Muscle of back (tissue), 13 donors: Measurements from ENCODE around the gene RPUSD3. TPM values are rescaled to one million over a fixed set of nuclear protein-coding genes. Genes with fewer than 3 reads are reported as not detected.
"Not testable (repeated sequence)": the region's sequence is repeated elsewhere in the genome, so short reads cannot be mapped to it uniquely, and the experiment has no call there.

Experiments
- DNase-seq, 3 donors: peaks; one replicate each; pipeline versions ENCODE4 v3.0.0 to v3.0.0-alpha.2; 2013
- long read RNA-seq, 9 donors: transcript quantifications; one replicate each; lab custom pipeline, GENCODE V29; 2026
- polyA plus RNA-seq, 10 donors: library from polyadenylated mRNA; unstranded; fragments of 120-200 nt; gene quantifications; one replicate each; pipeline ENCODE4 v1.2.1, GENCODE V29; 2013; ENCODE audit not compliant: insufficient read length in 10 of 10

Gene RPUSD3, protein sequence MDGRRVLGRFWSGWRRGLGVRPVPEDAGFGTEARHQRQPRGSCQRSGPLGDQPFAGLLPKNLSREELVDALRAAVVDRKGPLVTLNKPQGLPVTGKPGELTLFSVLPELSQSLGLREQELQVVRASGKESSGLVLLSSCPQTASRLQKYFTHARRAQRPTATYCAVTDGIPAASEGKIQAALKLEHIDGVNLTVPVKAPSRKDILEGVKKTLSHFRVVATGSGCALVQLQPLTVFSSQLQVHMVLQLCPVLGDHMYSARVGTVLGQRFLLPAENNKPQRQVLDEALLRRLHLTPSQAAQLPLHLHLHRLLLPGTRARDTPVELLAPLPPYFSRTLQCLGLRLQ
- polyA plus RNA-seq: 10 to 100 TPM; 22.9 to 32.7 (median 27.8) TPM
- long read RNA-seq, donor 1, transcript RPUSD3-201 (9 exons, 1,225 nt): major isoform, 8 of 15 reads
- long read RNA-seq, donor 1, transcript RPUSD3-216 (4 exons, 2,491 nt): minor isoform, 5 of 15 reads
- long read RNA-seq, donor 1, partial matches to known transcripts: 0 of 15 reads
- long read RNA-seq, donor 1, other reads (novel, unspliced or antisense): 0 of 15 reads
- long read RNA-seq, donor 2, transcript RPUSD3-216 (4 exons, 2,491 nt): minor isoform, 5 of 18 reads
- long read RNA-seq, donor 2, transcript RPUSD3-201 (9 exons, 1,225 nt): major isoform, 11 of 18 reads
- long read RNA-seq, donor 2, partial matches to known transcripts: 0 of 18 reads
- long read RNA-seq, donor 2, other reads (novel, unspliced or antisense): 0 of 18 reads
- long read RNA-seq, donor 3: 0 reads
- long read RNA-seq, donor 4, transcript RPUSD3-201 (9 exons, 1,225 nt): major isoform, 5 of 7 reads
- long read RNA-seq, donor 4, partial matches to known transcripts: 0 of 7 reads
- long read RNA-seq, donor 4, other reads (novel, unspliced or antisense): 0 of 7 reads
- long read RNA-seq, donor 5, transcript RPUSD3-201 (9 exons, 1,225 nt): major isoform, 16 of 20 reads
- long read RNA-seq, donor 5, partial matches to known transcripts: 0 of 20 reads
- long read RNA-seq, donor 5, other reads (novel, unspliced or antisense): 0 of 20 reads
- long read RNA-seq, donor 6, transcript RPUSD3-201 (9 exons, 1,225 nt): major isoform, 10 of 16 reads
- long read RNA-seq, donor 6, partial matches to known transcripts: 0 of 16 reads
- long read RNA-seq, donor 6, other reads (novel, unspliced or antisense): 0 of 16 reads
- long read RNA-seq, donor 7, transcript RPUSD3-201 (9 exons, 1,225 nt): major isoform, 7 of 8 reads
- long read RNA-seq, donor 7, partial matches to known transcripts: 0 of 8 reads
- long read RNA-seq, donor 7, other reads (novel, unspliced or antisense): 0 of 8 reads
- long read RNA-seq, donor 8, partial matches to known transcripts: 0 of 4 reads
- long read RNA-seq, donor 8, other reads (novel, unspliced or antisense): 0 of 4 reads
- long read RNA-seq, donor 9, partial matches to known transcripts: 0 of 1 reads
- long read RNA-seq, donor 9, other reads (novel, unspliced or antisense): 0 of 1 reads

DNA sequence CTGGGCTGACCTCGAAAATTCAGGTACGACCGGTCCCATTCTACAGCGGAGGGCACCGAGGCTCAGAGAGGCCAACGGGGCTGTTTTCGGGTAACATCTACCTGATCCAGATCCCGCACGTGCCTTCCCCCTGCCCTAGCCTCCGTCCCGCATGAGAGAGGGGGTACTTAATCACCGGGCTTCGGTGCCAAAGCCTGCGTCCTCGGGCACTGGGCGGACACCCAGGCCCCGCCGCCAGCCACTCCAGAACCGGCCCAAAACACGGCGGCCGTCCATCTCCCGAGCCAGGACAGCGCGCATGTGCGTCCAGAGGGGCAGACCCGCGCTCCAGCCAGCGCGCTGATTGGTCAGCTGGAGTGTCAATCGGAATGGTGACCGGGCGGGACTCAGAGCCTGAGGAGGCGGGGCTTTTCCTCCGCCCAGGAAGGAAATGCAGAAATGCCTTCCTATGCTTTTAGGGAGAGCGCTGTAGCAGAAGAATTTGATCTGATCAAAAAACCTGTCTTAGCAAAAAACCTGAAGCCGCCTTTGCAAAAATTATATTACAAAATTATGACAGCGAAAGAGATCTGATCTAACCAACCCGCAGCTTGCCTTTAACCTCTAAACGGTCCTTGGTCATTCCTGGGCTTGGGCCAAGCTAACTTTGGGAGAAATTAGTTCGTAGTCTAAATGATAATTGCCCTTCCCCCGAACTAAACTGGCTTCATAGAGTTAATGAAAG is at the start of gene RPUSD3:
Gene RPUSD3 (minus strand): TSS at position 294 of the 724 bp plus-strand sequence. CDS start 18 bp downstream, at position 276.
- peak; percentile 96 to 99 (median 98) for DNase-seq

DNA sequence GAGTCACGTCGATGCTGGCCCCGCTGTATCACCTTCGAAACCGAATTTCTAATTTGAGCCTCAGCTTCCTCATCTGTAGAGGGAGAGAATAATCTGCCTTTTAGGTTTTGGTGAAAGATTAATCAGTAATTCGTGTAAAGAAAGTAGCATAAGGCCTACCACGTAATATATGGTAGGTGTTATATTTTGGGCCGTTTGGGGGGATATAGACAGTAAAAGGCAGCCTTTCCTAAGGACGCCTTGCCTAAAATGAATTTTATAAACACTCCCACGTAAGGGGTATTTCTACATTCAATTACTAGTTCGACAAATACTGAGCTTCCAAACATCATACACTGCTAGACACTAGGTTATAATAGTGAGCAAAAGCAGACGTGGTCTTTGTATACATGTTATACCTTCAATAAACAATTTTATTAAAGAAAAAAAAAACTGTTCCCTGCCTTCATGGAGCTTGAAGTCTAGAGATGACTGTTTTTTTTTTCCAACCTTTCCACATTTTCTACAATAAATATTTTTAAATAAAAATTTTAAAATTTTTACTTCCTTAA is 47.3 kb upstream of the RPUSD3 start:
- DNase-seq: no peak

DNA sequence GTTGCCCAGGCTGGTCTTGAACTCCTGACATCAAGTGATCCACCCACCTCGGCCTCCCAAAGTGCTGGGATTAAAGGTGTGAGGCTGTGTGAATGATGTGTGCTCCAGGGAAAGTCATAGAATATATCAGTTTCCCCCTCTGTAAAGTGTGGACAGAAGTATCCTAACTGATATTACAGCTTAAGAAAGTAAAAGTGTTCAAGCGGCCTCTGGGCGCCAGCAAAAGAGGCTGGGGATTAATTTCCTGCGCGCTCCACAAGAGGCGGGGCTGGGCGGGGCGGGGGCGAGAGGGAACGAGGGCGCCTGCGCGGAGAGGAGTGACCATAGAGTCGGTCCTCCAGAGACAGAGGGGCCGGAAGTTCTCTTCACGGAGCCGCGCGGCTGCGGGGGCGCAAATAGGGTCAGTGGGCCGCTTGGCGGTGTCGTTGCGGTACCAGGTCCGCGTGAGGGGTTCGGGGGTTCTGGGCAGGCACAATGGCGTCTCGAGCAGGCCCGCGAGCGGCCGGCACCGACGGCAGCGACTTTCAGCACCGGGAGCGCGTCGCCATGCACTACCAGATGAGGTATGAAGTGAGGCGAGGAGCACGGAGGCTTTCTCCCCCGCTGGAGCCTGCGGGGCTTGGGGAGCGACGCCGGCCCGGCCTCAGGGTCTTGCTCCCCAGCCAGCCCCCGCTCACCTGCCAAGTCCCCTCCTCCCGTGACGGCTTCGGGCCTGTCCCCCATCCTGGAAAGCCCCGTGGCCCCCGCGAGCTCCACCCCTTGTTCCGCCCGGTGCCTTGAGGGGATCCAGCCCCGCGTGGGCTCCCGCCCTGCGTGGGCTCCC is 46.7 kb upstream of the RPUSD3 start, which contains the start of gene JAGN1:
Gene JAGN1 (plus strand): TSS at position 362 of the 823 bp plus-strand sequence. CDS start 113 bp downstream, at position 475.
- DNase-seq: peak; percentile 88 to 96 (median 92)

DNA sequence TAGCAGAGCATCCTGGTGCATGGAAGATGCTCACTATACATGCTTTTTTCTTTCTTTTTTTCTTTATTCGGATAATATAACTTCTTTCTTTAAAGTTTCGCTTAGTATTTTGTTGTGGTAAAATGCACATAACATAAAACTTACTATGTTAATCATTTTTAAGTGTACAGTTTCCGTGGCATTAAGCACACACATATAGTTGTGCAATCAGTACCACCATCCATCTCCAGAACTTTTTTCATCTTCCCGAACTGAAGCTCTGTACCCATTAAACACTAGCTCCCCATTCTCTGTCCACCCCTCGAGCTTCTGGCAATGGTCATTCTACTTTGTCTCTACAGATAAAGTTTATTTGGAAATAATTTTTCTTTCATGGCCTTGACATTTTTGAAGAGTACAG is 45.6 kb upstream of the RPUSD3 start:
- DNase-seq: no peak

DNA sequence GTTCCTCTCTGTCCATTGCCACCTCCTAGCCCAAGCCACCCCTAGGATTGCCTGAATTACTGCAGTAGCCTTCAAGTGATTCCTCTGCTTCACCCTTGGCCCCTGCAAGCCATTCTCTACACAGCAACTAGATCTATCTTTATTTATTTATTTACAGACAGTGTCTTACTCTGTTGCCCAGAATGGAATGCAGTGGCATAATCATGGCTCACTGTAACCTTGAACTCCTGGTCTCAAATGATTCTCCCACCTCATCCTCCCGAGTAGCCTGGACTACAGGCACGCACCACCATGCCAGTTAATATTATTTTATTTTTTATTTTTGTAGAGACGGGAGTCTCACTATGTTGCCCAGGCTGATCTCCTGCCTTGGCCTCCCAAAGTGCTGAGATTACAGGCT is 44.7 kb upstream of the RPUSD3 start:
- no peak for DNase-seq

DNA sequence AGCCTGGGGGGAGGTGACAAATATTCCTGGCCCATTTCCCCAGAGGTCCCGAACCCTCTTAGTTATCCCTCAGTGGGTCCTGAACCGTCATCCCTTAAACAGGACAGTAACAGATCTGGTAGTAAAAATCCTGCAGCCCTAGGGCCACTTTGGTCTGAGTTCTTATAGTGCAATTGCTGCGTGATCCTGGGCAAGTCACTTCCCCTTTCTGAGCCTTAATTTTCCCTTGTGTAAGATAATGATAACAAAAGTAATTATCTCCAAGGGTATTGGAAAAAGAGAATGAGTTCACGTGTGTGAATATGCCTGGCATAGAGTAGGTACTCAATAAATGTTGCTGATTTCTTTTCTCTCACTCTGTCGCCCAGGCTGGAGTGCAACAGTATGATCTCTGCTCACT is 43.7 kb upstream of the RPUSD3 start:
- no peak for DNase-seq

DNA sequence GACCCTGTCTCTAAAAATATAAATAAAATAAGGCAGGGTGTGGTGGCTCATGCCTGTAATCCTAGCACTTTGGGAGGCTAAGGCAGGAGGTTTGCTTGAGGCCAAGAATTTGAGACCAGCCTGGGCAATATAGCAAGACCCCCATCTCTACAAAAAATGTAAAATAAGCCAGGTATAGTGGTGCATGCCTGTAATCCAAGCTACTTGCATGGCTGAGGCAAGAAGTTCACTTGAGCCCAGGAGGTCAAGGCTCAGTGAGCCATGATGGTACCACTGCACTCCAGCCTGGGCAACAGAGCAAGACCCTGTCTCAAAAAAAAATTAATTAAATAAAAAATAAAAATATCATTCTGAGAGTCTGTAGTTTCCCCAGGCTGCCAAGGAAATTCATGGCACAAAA is 42.5 kb upstream of the RPUSD3 start:
- DNase-seq: no peak

DNA sequence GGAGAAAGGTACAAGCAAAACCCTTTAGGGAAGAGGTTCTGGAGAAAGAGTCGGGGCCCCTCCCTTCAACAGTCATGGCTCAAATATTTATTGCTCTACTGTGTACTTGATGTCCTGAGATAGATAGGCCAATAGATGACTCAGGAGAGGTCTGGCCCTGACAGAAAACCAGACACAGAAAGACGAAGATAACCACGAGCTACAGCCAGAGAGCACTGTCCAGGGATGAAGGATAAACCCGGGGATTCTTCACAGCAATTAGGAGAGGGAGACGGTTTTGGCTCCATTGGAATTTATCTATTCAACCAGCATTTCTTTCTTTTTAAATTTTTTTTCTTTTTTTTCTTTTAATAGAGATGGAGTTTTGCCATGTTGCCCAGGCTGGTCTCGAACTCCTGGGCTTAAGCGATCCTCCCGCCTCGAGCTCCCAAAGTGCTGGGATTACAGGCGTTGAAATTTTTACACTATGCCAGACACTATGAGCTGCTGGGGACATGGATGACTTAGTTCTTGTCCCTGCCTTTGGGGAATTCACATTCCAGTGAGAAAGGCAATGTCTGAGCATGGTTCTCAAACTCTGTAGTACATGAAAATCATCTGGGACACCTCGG is 40.9 kb upstream of the RPUSD3 start:
- peak in 1 of 3 donors; percentile 58 for DNase-seq

DNA sequence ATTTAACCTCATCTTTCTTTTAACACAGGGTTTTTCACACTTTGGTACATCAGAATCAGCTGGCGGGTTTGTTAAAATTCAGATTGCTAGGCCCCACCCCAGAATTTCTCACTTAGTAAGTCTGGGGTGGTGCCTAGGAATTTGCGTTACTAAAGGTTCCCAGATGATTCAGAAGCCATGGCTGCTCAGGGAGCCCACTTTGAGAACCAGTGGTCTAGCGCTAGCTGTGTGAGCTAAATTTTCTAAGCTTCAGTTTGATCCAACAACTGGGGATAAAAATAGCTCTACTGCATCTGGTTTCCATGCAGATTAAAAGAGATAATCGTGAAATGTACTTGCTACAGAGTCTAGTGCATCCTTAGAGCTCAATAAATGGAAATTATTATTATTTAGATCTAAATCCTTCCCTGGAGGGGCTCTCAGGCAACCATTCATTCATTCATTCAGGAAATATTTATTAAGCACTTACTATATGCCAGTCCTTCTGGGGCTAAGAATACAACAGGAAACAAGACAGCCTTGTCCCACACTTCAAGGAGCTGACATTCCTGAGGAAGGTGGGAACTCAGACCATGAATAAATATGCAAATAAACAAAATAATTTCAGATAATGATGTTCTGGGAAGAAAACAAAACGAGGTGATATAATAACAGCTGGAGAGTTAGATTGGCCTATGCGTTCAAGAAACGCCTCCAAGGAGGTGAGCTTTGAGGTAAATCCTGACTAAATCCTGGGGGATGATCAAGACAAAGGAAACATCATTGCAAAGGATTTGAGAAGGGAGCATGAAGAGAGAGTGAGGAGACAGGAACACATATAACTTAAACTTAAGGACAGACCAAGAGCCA is 40.1 kb upstream of the RPUSD3 start:
- no peak for DNase-seq

DNA sequence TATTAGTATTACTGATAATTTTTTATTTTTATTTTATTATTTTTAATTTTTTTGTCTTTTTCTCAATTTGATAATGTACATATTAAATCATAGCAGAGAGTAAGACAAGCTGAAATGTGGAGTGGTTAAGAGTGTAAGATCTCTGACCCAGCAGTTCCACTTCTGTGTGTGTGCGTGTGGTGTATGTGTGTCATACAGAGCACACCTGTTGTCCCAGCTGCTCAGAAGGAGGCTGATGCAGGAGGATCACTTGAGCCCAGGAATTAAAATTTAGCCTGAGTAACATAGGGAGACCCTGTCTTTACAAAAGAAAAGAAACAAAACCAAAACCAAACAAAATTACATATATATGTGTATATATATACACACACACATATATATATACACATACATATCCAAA is 37.6 kb upstream of the RPUSD3 start:
- DNase-seq: peak in 1 of 3 donors; percentile 41

DNA sequence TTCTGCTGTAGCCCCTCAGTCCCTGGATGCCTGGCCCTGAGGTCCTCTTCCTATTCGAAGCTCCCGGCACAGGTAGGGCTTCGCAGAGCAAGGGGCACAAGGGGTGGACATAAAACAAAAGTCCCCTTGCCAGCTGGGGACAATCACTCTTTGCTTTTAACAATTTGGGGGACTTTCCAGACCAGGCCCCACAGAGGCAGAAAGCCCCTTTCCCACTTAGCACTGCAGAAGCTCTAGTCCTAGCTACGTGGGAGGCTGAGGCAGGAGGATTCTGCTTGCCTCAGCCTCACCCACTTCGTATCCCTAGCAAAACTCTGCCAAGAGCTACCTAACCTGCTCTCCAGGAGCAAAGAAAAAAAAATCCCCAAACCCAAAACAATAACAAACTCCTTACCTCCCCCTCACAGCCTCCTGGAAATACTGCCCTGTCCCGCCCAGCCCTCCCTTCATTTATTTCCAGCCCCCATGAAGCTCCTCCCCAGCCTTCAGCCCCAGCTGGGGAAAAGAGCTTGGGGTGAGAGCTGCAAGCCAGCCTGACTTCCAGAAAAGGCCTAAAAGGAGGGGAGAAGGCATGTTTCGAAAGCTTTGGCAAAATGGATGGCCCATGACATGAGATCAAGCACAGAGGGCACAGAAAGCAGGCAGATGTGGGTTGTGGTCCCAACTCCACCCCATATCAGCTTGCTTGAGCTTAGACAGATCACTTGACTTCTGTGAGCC is 36.2 kb upstream of the RPUSD3 start, which contains the start of gene CIDEC:
Gene CIDEC (minus strand): TSS at position 424 of the 720 bp plus-strand sequence. CDS start 1,767 bp downstream, outside the sequence.
- DNase-seq: no peak

DNA sequence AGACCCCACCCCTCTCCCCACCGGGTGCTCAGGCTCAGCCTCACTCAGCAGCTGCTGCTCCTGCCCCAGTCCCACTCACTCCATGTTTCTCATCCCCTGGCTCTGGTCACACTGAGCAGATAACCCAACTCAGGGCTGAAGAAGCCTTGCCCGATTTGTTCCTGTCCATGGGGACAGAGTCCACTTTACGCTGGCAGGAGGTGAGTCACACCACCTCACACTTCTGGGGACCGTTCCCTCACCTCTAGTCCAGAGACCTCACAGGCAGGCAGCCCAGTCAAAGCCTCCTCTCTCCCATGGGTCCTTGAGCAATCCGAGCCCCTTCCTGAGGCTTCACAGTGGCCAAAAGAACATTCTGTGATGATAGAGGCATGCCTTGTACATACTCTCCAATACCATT is 34.9 kb upstream of the RPUSD3 start:
- DNase-seq: no peak

DNA sequence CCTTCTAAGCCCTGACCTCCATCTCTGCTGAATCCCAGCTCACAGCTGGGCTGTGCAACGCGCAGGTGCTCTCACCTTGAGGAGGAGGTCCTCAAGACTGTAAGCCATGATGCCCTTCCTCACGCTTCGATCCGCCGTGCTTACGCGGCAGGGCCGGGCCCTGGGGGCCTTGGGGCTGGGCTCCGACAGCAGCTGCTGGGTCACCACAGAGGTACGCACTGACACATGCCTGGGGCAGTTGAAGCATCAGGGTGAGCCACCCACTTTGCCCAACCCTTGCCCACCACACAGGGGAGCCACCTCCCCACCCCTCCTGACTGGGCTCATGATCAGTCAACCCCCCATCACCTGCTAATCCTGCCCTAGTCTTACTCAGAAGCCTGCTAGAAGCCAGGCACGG is 33.2 kb upstream of the RPUSD3 start:
- DNase-seq: no peak

DNA sequence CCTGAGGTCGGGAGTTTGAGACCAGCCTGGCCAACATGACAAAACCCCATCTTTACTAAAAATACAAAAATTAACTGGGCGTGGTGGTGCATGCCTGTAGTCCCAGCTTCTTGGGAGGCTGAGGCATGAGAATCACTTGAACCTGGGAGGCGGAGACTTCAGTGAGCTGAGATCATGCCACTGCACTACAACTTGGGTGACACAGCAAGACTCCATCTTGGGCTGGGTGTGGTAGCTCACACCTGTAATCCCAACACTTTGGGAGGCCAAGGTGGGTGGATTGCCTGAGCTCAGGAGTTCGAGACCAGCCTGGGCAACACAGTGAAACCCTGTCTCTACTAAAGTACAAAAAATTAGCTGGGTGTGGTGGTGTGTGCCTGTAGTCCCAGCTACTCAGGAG is 32.4 kb upstream of the RPUSD3 start:
- DNase-seq: not testable (repeated sequence)

DNA sequence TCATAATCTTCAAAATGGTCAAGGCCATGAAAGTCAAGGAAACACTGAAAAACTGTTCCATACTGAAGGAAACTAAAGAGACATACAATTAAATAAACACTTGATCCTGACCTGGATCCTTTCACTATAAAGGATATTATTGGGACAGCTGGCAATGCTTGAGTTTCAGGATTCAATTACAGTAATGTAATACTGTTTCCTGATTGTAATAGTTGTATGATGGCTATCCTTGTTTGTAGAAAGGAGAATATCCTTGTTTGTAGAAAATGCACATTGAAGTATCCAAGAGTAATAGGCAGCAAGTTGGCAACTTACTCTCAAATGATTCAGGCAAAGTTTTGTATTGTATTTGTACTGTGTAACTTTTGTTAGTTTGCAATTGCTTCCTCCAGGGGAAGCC is 31.6 kb upstream of the RPUSD3 start:
- no peak for DNase-seq

DNA sequence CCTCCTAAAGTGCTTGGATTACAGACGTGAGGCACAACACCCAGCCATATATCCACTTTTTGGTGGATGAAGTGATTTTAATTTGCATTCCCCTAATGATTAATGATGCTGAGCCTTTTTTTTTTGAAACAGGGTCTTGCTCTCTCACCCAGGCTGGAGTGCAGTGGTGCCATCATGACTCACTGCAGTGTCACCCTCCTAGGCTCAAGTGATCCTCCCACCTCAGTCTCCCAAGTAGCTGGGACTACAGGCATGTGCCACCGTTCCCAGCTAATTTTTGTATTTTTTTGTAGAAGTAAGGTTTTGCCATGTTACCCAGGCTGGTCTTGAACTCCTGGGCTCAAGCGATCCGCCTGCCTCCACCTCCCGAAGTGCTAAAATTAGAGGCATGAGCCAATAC is 28.3 kb upstream of the RPUSD3 start:
- DNase-seq: not testable (repeated sequence)

DNA sequence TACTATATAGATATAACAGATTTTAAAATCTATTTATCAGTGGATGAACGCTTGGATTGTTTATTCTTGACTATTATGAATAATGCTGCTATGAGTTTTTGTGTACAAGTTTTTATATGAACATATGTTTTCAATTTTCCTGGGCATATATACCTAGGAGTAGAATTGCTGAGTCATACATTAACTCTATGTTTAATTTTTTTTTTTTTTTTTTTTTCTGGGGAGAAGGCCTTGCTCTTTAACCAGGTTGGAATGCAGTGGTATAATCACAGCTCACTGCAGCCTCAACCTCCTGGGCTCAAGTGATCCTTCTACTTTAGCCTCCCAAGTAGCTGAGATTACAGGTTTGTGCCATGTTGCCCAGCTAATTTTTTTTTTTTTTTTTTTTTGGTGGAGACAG is 27.2 kb upstream of the RPUSD3 start:
- peak in 1 of 3 donors; percentile 40 for DNase-seq
